Measurements from ENCODE around the gene TMEM165. TPM values are rescaled to one million over a fixed set of nuclear protein-coding genes. Genes with fewer than 3 reads are reported as not detected.
"Not testable (repeated sequence)": the region's sequence is repeated elsewhere in the genome, so short reads cannot be mapped to it uniquely, and the experiment has no call there.

The TMEM165 gene
- total and polyA plus RNA-seq, 10 of the 15 experiments (the other 5 are each of a cell fraction or from before 2014, with no cell fraction given) = 18.3 to 141 (median 81.1) TPM

DNA sequence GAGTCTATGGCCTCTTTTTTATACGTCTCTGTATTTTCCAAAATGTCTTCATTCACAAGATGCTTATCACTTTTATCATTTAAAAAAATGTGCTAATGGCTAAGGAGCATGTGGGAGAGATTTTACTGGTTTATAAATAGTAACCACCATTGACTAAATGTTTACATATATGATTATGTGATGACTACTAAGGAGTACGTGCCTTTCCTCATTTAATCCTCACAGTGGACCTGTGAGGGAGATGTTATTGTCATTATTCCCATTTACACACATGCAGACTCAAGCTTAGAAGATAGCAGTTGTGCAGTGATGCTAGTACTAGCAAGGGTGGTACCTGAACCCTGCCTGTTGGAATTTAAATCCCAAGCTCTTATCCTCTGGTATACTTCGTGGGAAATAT, 47.3 kb upstream of the TMEM165 start:
- FAIRE-seq (no peak), ATAC-seq (no peak), DNase-seq (ENCODE audit: low read depth, low spot score) (no peak)
- Histone ChIP-seq H4K20me1 (ENCODE audit: control insufficient read depth, insufficient read depth) (no peaks in the 10 kb centered on the region), H3K79me2 (ENCODE audit: control insufficient read depth, insufficient read depth, low read length) (no peaks in the 10 kb centered on the region; the same call in 1 of the 2 replicates), H3K4me1 (ENCODE audit: control insufficient read depth, insufficient read depth, low read length) (no peaks in the 10 kb centered on the region), H3K4me3 (no peak overlapping the region), H3K4me2 (ENCODE audit: control insufficient read depth, insufficient read depth) (no peak overlapping the region), H3K9me3 (replicated peaks; ENCODE audit: control insufficient read depth, insufficient read depth, low read length) (no peaks in the 10 kb centered on the region; the same call in 2 of the 3 replicates), H2AFZ (ENCODE audit: control insufficient read depth, low read depth, low read length) (no peak overlapping the region), H3K27me3 (replicated peaks in 1 of 2; ENCODE audit: control insufficient read depth in 2 of 2, insufficient read depth in 2 of 2, low read length in 1 of 2) (no peaks in the 10 kb centered on the region), H3K9ac (ENCODE audit: control insufficient read depth, insufficient read depth, low read length) (no peak overlapping the region), H3K36me3 (ENCODE audit: control insufficient read depth in 2 of 2, insufficient read depth in 2 of 2, low read length in 1 of 2) (no peaks in the 10 kb centered on the region), H3K27ac (ENCODE audit: control insufficient read depth, insufficient read depth) (no peak overlapping the region)
- ChIA-PET POLR2A (no interaction called here), RAD21 (ENCODE audit: unreplicated experiment) (no interaction called here), SMC1A (ENCODE audit: uncharacterized antibody, unreplicated experiment) (no interaction called here), CTCF (interaction anchor here (0.9 kb wide), 1 partner anchor 88 kb away, joined by 3 read pairs; no protein-coding TSS in a partner anchor)
- intact Hi-C loops (cut with micrococcal nuclease; ENCODE audit: unreplicated experiment) (loop anchor here (5.0 kb wide), 3 partner anchors 49 to 954 kb away; partner anchors contain the start of gene TMEM165), in situ Hi-C loops (cut with MboI) (loop anchor here (10.0 kb wide), 2 partner anchors 206 to 386 kb away; no protein-coding TSS in a partner anchor)
- 72% methylated on average over 3 of the region's 3 CpGs for WGBS (ENCODE audit: insufficient coverage, insufficient replicate concordance, low lambda C conversion rate, missing lambda C conversion rate)
- BruUV-seq (replicated peaks) = no TSS peak
- no peak for TF ChIP-seq JUND (IDR thresholded peaks at IDR 0.05; ENCODE audit: low read depth, low read length)
- no peak for TF ChIP-seq BACH1 (IDR thresholded peaks at IDR 0.05; ENCODE audit: borderline replicate concordance)
- no peak for TF ChIP-seq POLR2AphosphoS2 (IDR thresholded peaks at IDR 0.05; ENCODE audit: low read depth, low read length)
- TF ChIP-seq, protein P1, sequence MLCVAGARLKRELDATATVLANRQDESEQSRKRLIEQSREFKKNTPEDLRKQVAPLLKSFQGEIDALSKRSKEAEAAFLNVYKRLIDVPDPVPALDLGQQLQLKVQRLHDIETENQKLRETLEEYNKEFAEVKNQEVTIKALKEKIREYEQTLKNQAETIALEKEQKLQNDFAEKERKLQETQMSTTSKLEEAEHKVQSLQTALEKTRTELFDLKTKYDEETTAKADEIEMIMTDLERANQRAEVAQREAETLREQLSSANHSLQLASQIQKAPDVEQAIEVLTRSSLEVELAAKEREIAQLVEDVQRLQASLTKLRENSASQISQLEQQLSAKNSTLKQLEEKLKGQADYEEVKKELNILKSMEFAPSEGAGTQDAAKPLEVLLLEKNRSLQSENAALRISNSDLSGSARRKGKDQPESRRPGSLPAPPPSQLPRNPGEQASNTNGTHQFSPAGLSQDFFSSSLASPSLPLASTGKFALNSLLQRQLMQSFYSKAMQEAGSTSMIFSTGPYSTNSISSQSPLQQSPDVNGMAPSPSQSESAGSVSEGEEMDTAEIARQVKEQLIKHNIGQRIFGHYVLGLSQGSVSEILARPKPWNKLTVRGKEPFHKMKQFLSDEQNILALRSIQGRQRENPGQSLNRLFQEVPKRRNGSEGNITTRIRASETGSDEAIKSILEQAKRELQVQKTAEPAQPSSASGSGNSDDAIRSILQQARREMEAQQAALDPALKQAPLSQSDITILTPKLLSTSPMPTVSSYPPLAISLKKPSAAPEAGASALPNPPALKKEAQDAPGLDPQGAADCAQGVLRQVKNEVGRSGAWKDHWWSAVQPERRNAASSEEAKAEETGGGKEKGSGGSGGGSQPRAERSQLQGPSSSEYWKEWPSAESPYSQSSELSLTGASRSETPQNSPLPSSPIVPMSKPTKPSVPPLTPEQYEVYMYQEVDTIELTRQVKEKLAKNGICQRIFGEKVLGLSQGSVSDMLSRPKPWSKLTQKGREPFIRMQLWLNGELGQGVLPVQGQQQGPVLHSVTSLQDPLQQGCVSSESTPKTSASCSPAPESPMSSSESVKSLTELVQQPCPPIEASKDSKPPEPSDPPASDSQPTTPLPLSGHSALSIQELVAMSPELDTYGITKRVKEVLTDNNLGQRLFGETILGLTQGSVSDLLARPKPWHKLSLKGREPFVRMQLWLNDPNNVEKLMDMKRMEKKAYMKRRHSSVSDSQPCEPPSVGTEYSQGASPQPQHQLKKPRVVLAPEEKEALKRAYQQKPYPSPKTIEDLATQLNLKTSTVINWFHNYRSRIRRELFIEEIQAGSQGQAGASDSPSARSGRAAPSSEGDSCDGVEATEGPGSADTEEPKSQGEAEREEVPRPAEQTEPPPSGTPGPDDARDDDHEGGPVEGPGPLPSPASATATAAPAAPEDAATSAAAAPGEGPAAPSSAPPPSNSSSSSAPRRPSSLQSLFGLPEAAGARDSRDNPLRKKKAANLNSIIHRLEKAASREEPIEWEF (IDR thresholded peaks at IDR 0.05; ENCODE audit: insufficient replicate concordance, low read depth, low read length) = no peak

DNA sequence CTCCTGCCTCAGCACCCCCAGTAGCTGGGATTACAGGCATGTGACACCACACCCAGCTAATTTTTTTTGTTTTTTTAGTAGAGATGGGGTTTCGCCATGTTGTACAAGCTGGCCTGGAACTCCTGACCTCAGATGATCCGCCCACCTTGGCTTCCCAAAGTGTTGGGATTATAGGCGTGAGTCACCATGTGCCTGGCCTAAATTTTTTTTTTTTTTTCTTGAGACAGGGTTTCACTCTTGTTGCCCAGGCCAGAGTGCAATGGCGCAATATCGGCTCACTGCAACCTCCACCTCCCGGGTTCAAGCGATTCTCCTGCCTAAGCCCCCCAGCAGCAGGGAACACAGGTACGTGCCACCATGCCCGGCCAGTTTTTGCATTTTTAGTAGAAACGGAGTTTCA, 44.9 kb upstream of the TMEM165 start:
- CTCF ChIA-PET; BruUV-seq (replicated peaks); H2AFZ ChIP-seq (ENCODE audit: control insufficient read depth, low read depth, low read length); H3K4me2 ChIP-seq (ENCODE audit: control insufficient read depth, insufficient read depth); H3K27ac ChIP-seq (ENCODE audit: control insufficient read depth, insufficient read depth); SMC1A ChIA-PET (ENCODE audit: uncharacterized antibody, unreplicated experiment); ATAC-seq; H3K36me3 ChIP-seq (ENCODE audit: control insufficient read depth in 2 of 2, insufficient read depth in 2 of 2, low read length in 1 of 2); H3K27me3 ChIP-seq (replicated peaks in 1 of 2; ENCODE audit: control insufficient read depth in 2 of 2, insufficient read depth in 2 of 2, low read length in 1 of 2); H3K4me1 ChIP-seq (ENCODE audit: control insufficient read depth, insufficient read depth, low read length); H3K9me3 ChIP-seq (replicated peaks; ENCODE audit: control insufficient read depth, insufficient read depth, low read length); H4K20me1 ChIP-seq (ENCODE audit: control insufficient read depth, insufficient read depth); H3K9ac ChIP-seq (ENCODE audit: control insufficient read depth, insufficient read depth, low read length); FAIRE-seq; in situ Hi-C loops (cut with MboI); intact Hi-C loops (cut with micrococcal nuclease; ENCODE audit: unreplicated experiment); H3K4me3 ChIP-seq; H3K79me2 ChIP-seq (ENCODE audit: control insufficient read depth, insufficient read depth, low read length); DNase-seq (ENCODE audit: low read depth, low spot score): not testable (repeated sequence)
- POLR2A ChIA-PET = interaction anchor here (0.7 kb wide), 1 partner anchor 353 kb away, joined by 4 read pairs; no protein-coding TSS in a partner anchor
- 93% methylated on average over 10 of the region's 10 CpGs for WGBS (ENCODE audit: insufficient coverage, insufficient replicate concordance, low lambda C conversion rate, missing lambda C conversion rate)
- RAD21 ChIA-PET (ENCODE audit: unreplicated experiment) = interaction anchor here (0.7 kb wide), 1 partner anchor 217 kb away, joined by 3 read pairs; no protein-coding TSS in a partner anchor
